Fibroblast of skin of left quadriceps (primary cell): ENCODE results near the gene C1QBP.
"Not testable (repeated sequence)": the region's sequence is repeated elsewhere in the genome, so short reads cannot be mapped to it uniquely, and the experiment has no call there.

Experiments
- DNase-seq, 2 experiments: peaks; one replicate each; pipeline ENCODE4 v3.0.0-alpha.2; 2013; ENCODE audit warnings: low read depth in 2 of 2

The C1QBP gene

DNA sequence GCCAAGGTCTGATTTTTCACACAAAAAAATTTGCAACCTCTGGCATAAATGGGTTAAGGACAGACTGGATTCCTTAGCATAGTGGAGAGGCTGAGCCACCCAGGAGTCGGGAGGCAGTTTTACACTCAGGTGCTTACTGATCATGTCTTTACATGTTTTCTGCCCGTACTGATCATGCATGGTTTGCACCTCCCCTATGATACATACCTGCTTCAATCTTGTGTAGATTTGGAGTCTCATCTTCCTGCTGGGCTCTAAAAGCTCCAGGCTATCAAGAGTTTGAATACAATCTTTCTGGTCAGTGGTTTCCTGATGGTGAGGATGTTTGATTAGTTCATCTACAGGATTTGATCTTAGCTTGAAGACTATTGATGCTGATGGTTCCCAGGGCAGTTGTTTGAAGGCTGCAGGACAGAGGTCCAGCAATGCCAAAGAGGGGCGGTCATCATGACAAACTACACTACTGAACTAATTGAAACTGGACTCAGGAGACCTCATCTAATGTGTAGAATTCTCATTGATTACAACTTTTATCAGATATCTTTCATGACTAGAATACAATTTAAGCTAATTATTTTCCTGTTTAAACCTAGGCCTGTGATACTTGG, 6.9 kb downstream of the C1QBP start:
- no peak for DNase-seq

DNA sequence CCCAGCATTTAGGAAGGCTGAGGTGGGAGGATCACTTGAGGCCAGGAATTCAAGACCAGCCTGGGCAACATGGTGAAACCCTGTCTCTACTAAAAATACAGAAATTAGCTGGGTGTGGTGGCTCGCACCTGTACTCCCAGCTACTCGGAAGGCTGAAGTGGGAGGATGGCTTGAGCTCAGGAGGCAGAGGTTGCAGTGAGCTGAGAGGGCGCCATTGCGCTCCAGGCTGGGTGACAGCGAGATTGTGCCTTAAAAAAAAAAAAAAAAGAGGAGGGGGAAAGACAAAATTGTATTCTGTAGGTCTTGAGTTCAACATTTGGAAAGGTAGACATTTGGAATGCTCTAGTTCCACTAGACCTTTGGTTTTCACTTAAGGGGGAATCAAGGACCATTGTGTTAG, 7.7 kb downstream of the C1QBP start:
- not testable (repeated sequence) for DNase-seq

- DNase-seq = no peak
Measured at GRCh38 chr17:5430413-5430999, 8.4 kb downstream of the C1QBP start.

DNA sequence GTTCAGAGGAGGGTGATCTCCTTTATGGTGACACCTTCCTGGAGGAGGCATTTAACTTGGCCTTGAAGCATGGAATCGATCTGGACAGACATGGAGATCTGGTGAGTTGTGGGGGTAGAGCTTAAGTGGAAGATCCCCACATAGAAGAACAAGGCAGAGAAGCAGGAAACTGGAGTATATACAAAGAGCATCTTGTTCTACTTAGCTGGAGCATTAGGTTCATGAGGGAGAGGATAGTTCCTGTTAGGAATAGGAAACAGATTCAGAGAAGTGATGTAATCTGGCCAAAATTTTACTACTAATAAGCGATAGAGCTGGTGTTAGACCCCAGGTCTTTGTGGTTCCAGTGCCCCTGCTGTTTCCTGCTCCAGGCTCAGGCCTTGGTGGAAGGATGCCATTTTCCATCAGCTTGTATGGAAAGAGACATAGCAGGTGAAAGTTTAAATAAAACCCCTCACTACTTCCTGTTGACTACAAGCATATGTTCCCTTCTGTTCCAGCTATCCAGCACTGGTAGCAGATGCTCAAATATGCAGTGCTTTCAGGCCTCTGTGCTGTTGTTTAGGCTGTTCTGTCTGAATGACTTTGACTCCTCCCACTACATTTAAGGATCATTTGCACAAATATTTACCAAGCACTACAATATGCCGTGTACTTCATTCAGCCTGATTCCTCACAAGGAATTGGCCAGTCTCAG, 9.6 kb downstream of the C1QBP start:
- DNase-seq = no peak

GRCh38 chr17:5425826-5426225, 13.1 kb downstream of the C1QBP start:
- no peak for DNase-seq

- DNase-seq = no peak
Measured at GRCh38 chr17:5424909-5425308, 14.0 kb downstream of the C1QBP start.

- DNase-seq = peak; percentile 21 to 34
Measured at GRCh38 chr17:5422505-5422904, 16.4 kb downstream of the C1QBP start.

DNA sequence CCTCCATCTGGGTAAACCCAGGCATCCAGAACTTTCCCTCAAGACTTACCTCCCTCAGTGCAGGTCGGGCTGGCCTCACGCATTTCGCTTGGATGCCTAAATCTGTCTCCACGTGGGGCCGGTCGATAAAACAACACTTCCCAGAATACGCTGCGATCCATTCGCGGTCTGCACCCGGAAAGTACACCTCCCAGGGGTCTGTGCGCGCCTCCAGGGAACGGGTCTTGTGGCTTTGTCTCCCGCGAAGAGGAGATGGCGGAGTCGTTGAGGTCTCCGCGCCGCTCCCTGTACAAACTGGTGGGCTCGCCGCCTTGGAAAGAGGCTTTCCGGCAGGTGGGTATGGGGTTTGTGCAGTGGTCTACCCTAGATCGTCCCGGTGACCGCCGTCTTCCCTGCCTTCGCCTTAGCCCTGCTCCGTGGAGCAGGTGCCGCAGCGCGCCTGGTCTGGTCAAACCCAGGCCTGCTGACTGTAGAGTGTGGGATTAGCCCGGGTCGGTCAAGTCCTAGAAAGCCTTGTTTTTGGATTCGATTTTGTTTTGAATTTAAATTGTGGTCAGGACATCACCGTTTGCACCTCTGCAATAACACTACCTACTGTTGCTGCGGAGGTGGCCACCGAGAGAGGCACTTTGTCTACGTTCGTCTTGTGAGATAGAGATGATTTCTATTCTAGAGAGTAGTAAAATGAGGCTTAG, 18.8 kb downstream of the C1QBP start, which contains the start of gene RPAIN:
Gene RPAIN (plus strand): TSS at position 224 of the 695 bp plus-strand sequence. CDS start 29 bp downstream, at position 253.
- DNase-seq = peak in 1 of 2 experiments; percentile 62

GRCh38 chr17:5419356-5419958, 19.5 kb downstream of the C1QBP start, which contains the start of gene NUP88:
Gene NUP88 (minus strand): TSS chr17:5419662. CDS start chr17:5419650, 12 bp downstream.
- peak; percentile 91 to 93 for DNase-seq

DNA sequence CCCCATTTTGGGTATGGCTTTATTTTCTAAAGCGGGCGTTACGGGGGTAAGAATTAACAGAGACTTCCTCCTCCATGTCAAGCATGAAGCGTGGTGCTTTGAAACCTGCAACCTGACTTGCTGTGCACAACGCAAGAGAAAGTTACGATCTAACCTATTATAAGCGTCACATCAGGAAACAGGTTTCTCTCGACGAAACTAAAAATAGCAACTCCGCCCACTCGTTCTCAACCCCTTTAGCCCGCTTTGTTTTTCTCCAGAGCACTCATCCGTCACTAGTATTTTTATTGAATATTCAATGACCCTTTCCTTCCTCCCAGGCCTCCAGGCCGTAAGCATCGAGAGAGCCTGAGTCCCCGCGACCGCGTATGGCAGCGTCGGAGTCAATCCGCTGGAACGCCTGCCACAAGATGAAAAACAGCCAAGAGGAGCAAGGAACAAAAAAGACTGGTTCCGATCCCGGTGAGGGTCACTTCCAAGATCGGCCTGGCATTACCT, 20.0 kb downstream of the C1QBP start:
- DNase-seq = no peak

GRCh38 chr17:5416901-5417300, 22.1 kb downstream of the C1QBP start:
- DNase-seq = no peak

GRCh38 chr17:5413682-5414081, 25.3 kb downstream of the C1QBP start:
- peak; percentile 75 to 77 for DNase-seq

- no peak for DNase-seq
Measured at GRCh38 chr17:5410594-5411272, 28.2 kb downstream of the C1QBP start.

DNA sequence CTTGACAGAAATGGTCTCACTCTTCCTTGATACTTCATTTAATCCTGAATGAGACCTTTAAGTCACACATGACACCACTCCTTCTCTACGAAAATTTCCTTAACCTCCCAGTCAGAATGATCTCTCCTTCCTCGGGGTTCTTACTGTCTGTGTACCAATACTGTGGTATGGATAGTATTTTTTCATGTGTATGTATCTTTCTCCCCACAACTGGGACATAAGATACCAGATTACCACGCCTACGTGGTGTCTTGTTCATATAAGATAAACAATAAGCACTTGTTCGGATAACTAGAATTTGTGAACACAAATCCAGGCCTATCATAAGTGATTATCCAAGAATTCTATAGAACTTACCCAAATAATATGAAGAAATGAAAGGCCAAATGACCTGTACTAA, 30.8 kb downstream of the C1QBP start:
- no peak for DNase-seq

DNA sequence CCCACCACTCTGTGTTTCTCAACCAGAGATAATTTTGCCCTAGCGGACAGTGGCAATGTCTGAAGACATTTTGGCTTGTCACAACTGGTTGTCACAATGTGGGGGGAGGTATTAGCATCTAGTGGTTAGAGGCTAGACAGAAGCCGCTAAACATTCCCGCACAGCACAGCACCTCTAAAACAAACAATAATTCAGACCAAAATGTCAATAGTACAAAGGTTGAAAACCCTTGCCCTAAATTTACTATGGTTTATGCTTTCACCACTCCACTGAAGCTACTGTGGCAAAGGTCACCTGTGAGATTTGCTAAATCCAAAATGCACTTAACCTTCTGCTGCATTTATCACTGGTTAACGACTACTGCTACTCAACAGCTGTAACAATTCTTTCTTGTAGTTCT, 33.6 kb downstream of the C1QBP start:
- DNase-seq = no peak

GRCh38 chr17:5399767-5400166, 39.2 kb downstream of the C1QBP start:
- DNase-seq = no peak

GRCh38 chr17:5396612-5397011, 42.3 kb downstream of the C1QBP start:
- no peak for DNase-seq

DNA sequence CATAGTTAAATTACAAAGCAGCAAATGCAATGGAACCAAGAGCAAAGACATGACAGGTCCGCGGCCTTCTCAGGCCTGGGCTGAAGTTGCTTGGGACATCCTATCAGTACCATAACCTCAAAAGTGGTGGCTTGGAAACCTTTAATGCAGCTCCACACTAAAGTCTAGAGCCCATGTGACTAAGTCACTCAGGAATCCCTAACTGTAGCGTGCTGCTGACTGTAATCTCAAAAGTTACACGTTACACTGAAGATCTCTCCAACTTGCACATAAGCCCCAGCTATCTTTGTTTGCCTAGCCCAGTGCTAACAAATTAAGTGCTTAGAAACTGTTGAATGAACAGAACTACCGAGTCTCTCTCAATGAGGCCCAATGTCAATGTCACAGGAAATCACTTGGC, 47.3 kb downstream of the C1QBP start:
- no peak for DNase-seq
